ENCODE data around the gene PCDHGB5.

Gene PCDHGB5

GRCh38 chr5:141441571-141442170 is 43.9 kb downstream of the PCDHGB5 start:
- DNase-seq (ENCODE audit: low spot score) = no peak

Measured in CD4-positive, alpha-beta T cell treated with Interleukin-2 at 100 ng/mL for 4 hours (primary cell).